Measurements from ENCODE around the gene CACNA1D.
"Not testable (repeated sequence)": the region's sequence is repeated elsewhere in the genome, so short reads cannot be mapped to it uniquely, and the experiment has no call there.

The CACNA1D gene

DNA sequence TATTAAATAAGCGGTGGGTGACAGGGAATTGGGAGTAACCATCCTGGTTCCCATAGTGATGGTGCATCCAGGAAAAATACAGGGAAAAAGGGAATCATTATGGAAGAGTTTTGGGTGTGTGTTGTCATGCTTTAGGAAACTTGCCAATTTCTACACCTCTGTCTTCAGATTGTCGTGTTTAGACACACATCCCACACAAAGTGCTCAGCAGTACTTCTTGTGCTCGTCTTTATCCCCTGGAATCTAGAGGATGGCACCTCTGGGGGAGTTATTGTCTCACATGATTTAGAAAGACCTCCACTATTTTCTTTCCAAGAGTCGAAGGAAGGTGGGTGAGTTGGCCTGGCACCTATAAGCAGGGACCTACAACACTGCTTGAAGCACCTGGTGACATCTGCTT, 35.8 kb downstream of the CACNA1D start:
- no peak for DNase-seq

DNA sequence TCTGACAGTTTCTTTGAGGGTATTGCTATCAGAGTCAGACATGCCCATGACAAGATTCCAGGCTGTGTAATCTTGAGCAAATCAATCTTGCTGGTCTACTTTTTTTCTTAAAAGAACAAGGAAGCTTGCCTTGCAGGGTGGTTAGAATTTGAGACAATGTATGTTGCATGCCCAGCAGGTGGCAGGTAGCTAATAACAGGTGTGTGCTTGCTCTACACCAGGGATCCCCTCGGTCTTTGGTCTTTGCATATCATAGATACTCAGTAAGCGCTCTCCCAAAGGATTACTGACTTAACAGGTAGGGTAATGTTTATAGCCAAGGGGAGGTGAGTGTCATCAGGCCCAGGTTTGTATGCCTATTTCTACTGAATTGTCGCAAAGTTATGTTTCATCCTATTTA, 37.3 kb downstream of the CACNA1D start:
- no peak for DNase-seq

DNA sequence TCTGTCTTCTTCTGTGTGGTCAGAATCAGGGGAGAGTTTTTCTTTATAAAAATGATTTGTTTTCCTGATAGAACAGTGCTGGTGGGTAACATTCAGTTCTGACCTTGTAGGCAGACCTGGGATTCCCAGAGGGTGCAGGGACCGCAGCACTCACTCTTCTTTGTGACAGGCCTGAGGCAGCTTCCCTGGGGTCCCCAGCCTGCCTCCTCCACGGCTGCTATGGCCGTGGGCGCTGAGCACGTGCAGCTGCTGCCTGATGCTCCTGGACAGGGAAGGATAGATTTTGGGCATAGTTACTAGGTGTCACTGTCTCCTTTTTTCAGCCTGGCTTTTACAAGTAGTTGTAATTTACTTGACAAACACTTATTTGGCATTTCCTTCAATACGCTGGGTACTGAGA, 39.1 kb downstream of the CACNA1D start:
- DNase-seq = no peak

DNA sequence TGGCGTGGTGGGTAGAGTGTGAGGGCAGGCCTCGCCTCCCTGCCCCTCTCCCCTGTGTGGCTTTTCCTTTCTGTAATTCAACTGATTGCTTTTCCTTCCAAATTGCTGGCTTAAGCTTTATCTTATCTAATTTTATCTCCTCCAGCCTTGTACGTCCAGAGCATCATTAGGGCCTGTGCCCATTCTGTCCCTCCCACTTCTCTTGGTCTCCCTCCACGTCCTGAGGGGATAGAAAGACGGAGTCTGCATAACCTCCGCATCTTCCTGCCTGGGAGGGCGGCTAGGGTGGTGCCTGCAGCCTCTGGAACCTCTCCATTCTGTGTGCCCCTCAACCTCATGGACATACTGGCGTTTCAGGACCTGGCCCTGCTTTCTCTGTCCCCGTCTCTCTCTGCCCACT, 39.8 kb downstream of the CACNA1D start:
- no peak for DNase-seq

DNA sequence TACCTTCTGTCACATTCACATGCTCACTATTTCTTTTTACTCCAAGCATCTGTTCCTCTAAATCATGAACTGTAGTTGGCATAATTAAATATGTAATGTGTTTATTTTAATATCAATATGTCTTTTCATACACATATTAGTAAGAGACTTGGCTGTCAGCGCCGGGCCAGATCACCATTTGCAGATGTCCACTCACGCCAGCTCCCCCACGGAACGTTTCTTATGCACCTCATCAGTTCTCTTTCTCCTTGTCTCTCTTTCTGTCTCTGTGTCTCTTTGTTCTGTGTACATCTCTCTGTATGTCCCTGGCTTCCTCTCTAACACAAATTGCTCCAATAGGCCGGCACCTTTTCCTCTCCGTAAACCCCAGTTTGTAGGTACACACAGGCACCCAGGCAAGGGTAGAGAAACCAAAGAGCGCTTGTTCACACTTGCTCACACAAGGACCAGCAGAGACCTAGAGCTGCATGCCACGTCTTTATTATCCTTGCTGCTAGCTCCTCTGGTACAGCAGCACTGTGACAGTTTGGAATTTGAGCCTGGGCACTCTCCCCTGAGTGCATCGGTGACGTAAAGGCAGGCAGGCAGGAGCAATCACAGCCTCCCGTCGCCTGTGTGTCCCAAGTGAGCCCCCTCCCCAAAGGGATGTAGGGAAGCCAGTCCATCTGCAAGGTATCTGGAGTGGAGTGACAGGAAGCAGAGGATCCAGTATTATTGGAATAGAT, 40.4 kb downstream of the CACNA1D start:
- peak; percentile 26 for DNase-seq

DNA sequence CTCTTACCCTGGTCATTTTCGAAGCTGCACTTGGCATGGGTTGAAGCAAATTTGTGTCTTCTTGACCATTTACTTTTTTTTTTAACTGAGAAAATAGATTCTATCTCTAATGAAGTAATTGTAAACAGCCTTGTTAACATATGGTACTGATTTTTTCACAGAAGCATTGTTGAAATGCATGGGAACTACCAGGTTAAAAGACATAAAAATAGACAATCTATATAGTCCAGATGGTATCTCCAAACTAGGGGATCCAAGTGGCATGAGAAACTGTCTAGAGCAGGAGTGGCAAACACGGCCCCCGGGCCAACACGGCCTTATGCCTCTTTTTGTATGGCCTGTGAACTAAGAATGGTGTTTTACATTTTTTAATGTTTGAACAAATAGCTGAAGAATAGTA, 41.9 kb downstream of the CACNA1D start:
- no peak for DNase-seq

DNA sequence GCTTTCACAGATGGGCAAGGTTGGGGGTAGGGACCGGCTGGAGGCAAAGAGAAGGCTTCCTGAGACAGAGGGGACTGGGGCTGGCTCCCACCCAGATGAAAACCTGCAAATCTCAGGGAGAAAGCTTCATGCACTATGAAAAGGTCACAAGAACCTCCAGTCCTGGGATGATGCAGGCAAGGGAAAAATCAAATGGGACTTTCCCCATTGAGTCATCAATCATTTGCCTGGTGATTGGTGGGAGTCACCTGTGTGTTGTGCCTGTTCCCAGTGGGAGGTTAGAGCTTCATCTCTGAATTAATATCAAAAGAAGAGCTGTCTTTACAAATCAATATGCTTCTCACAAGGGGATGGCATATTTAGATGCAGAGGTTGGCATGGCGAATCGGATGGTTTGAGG, 49.9 kb downstream of the CACNA1D start:
- no peak for DNase-seq

DNA sequence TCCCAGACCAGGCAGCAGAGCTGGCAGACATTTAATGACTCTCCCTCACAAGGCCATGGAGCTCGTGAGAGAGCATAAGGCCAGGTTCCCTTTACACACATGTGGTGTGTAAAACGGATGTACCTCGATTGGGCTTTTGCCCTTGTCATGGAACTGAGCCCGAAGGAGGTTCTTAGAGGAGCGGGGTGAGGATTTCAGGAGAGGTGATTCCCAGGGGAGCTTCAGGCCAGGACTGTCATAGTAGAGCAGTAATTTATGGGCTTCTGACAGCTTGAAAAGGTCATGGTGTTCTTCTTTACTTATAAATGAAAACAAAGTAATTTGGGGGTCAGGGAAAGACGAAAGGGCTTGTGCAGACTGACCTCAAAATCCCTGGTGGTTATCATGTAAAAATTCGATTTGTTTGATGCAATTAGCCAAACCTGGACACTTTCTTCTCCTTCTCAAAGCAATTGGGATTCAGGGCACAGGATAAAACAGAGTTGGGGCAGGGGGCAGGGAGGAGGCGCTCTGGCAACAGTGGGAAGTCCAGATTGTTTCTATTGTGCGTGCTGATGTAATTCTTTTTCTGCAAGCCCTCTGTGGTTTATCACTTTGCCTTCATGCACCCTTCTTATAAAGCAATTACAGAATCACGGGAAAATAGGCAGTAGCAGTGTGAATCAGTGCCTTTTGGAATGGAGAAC, 51.0 kb downstream of the CACNA1D start:
- DNase-seq = no peak

DNA sequence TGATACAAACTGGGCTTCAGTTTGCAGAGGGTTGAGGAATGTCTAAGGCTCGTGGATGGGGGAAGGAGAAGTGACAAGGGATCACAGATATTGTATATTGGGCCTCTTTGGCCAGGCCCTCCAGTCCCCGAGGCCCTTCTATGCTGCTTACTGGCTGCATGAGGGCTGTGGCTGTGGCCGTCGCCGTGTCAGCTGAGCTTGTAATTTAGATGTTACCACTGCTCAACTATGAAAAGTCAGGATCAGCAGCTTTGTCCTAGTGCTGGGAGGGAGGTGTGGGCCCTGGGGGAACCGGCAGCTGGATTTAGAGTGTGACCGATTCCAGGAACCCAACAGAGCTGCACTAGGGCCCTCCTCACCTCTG, 51.6 kb downstream of the CACNA1D start:
- no peak for DNase-seq

DNA sequence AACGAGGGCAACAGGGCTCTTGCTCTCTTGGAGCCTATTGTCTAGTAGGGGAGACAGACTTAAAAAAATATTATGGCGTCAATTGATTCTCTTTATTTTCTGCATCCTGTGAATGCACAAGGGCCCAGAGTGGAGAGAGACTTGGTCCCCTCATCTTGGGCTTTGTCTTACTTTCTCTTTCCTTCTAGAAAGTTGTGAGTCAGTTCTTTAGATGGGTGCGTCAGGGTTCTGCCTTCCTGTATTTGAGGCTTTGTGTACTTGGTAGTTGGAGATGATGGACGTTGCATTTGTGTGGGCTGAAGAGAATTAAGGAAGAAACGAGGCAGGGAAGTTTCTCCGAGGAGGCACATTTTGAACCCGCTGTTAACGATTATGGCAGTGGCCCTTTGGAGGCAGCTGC, 52.9 kb downstream of the CACNA1D start:
- no peak for DNase-seq

DNA sequence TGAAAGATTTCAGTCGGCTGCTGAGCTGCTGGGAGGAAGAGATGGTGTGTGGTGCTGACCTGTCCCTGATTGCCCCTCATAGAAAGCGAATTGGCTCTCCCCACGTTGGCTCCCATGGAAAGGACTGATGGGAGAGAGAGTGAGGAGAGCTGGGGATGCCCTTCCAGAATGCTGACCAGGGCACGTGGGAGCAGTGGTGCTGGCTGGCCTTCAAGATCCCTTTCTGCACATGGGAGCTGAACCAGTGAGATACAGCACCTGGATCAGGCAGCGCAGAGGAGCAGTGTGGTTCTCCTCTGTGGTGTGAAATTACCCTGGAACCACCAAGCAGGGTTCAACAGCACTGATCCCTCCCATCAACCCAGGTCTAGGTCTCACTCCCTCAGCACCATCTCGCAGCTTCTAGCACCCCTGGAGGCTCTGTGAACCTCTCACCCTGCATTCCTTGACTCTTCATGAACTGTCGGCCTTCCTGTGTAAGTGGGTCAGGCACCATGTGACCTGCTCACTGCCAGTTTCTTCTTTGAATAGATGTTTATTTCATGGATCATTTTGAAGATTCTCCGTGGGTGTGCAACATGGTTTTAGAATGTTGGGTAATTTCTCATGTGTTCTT, 55.7 kb downstream of the CACNA1D start:
- no peak for DNase-seq

DNA sequence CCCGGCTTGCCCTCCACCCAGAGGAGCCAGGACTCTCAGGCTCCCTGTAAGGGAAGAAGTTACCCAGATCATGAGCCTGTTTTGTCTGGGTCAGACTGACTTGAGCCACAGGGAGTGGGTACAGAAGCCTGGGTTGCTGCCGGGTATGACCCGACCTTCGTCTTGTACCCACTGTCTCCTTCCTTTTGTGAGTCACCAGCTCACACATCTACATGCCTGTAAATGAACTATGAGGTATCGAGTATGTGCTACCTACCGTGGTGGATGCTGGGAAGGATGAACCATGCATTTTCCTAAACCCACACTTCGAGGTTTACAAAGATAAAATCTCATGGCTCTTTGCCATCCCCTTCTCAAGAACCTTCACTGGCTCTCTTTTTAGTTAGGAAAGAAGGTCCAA, 56.9 kb downstream of the CACNA1D start:
- DNase-seq = no peak

DNA sequence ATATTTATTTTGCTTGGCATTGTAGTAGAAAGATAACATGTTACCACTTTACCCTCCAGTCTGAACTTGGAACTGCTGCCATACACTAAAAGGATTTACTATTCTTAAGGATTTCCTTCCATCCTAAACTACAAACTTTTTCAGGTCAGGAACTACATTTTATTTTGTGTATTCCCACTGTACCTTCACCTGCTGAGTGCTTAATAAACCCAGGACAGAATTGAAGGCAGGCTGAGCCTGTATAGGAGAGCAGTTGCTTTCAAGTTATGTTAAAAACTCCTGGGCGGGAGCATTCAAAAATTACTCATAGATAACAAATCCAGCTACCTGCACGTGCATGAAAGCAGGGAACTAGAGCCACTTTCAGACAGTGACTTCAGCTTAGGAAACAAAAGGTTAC, 58.3 kb downstream of the CACNA1D start:
- DNase-seq = no peak

DNA sequence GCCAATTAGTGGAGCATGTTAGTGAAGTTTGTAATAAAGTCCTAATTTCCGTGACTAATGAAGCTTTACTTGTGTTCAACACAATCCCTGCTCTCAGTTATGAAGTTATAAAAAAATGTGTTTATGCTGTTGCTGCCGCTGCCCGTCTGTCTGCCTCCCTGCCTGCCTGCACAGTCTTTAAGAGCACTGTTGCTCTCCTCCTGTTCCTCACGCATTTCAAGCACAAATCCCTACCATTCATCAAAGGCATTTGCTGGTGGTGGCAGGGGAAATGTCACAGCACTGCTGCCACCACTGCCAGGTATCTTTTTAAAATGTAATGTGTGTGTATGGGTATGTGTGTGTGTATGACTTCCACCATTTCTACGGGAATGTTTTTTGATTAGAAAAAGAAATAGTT, 58.8 kb downstream of the CACNA1D start:
- no peak for DNase-seq

DNA sequence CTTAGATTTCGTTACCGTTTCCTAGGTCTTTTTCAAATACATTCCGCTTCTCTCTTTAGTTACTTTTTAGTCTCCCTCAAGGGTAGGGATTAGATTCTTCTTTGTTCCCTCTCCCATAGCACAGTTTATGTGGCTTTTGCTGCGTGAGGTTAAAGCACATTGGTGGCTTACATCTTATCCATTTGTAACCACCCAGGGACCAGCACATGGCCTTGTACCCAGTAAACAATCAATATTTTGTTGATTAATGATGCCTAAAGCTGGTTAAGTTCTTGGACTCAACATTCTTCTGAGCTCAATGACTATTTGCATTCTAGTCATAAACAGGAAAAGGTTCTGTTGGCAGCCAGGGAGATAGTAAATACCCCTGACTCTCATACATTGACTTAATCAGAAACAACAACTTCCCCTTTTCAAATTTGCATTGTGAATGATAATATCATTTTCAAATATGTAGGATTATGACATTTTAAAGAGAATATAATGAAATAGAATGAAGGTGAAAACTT, 60.2 kb downstream of the CACNA1D start:
- no peak for DNase-seq

DNA sequence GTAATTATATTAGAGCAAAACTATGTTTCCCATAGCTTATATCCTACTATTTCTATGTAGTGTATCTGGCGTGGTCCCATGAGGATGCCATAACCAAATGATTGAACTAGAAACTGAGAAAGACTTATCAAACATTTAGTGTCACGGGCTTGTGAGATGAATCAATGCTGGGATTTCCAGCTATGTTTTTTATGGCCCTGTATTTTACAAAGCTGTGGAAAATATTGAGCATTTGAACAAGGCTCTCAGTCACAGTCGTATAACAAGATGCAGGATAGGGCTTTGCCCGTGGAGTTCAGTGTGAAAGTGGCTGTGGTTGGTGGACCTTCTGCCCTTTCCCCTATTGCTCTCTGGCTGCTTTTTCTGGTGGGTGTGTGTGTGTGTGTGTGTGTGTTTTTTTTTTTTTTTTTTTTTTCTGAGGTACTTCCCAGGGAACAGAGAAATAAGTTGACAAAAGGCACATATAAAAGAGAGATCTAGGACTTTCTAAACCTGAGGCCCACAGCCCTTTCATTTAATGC, 60.7 kb downstream of the CACNA1D start:
- no peak for DNase-seq

DNA sequence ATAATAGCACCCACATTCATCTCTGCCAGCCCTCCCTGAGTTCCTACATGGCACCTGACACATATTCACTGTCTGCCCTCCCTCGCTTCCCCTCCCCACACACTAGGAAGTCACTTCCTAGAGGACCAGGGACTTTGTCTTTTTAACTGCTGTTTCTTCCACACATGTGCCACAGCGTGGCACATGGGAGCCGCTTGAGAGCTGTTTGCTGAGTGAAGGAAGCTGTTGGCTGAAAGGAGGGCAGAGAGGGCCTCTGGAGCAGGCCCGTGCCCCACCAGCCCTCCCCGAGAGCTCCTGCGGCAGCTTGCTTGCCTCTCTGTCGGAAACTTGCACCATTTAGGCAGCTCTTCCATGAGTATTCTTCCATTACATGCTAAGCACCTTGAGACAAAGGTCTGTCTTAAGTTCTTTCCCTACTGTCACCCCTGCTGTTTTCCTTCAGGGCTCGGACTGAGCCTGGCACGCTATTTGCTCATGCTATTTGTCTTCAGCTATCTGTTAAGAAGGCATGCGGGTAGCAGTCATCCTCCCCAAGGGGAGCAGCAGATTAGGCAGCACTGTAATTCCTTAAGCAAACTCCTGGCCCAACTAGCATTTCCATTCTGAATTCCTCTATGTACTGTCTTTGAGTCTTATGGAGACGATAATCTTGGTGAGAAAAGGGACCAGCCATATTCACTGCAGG, 72.2 kb downstream of the CACNA1D start:
- DNase-seq = no peak

DNA sequence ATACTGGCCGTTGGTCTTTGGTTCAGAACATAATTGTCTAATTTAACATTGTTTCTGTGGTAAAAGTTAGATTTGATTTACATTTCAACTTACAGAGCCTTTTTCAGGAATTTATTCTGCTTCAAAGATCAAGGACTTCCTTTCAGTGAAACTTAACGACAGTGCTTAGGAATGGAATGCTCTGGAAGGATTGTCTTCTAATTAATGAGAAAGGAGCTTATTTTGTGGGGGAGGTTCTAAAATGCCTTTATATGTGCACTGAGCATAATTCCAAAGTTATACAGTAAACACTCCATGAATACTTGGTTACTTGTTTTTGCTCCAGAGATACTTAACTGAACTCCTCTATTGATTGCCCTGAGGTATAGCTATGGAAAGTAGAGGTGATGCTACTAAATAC, 75.7 kb downstream of the CACNA1D start:
- no peak for DNase-seq

DNA sequence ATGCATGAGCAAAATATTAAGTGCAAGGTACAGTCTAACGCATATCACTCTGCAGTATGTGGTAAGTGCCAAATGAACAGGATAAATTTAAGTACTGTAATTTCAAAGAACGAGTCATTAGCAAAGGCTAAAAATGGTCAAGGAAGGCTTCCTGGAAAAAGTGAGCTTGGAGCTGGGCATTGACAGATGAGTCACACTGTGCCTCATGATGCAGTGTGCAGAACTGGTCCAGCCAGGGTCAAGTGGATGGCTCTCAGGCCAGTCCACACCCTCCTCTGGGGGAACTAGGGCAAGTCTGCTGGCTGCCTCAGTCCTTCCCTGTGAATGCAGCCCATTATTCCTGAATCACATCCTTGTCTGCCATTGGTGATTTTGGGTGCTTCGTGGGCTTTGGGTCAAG, 76.3 kb downstream of the CACNA1D start:
- DNase-seq = no peak

DNA sequence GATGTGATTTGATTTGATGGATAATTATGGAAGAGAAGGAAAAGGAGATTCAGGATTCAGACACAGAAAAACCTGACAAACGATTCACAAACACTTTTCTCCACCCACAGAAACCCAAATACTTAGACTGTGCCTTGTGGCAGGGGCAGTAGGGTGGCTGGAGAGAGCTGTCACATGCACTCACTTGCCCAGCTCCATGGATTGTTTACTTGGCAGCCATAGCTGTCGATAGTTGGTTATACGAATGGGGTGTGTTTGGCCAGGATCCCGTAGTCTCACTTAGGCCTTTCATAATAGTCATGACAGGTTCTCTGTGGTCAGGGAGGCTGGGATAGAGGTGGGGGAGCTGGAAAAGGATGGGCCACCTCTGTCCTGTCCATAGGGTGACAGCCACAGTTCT, 76.9 kb downstream of the CACNA1D start:
- DNase-seq = no peak

DNA sequence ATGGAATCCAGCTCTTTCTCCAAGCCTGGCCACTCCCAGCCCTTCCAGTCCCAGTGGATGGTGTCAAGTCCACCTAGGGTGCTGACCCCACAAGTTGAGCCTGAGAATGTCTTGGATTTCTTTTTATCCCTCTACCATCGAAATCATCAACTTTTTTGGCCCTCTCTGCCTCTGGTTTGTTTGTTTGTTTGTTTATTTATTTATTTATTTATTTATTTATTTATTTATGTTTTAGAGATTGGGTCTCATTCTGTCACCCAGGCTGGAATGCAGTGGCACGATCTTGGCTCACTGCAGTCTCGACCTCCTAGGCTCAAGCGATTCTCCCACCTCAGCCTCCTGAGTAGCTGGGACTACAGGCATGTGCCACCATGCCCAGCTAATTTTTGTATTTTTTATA, 77.8 kb downstream of the CACNA1D start:
- DNase-seq = not testable (repeated sequence)

DNA sequence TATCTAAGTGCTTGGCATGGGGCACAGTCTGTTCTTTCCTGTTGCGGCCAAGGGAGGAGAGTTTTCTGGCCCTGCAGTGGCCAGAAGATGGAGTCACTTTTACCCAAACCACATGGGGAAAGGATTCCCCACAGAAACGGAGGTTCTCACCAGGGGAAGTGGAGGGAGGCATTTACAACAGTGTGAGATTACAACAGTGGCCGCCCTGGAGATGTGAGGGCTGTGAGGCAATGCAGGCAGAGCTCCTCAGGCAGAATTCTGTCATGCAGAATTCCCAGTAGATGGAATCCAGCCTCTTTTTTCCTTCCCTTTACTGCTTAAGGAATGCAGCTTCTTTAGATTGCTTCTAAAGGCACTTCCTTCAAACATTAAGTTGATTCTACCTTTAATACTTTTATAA, 83.1 kb downstream of the CACNA1D start:
- no peak for DNase-seq

DNA sequence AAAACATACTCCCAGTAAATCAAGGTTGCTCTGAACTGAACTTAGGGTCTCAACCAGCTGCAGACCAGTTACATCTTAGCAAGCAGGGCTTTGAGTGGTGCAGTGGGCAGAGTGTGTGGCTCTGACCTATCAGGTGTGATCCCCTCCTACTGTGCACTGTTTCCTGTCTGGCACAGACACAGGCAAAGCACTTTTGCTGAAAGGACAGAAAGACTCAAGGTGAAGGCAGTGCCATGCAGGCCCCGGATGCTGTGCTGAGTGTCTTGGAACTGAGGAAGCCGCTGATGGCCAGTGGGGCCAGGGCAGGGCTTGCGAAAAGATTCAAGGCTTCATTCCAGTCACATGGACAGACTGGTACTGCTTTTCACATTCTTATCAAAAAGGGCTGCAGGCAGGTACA, 85.2 kb downstream of the CACNA1D start:
- no peak for DNase-seq

DNA sequence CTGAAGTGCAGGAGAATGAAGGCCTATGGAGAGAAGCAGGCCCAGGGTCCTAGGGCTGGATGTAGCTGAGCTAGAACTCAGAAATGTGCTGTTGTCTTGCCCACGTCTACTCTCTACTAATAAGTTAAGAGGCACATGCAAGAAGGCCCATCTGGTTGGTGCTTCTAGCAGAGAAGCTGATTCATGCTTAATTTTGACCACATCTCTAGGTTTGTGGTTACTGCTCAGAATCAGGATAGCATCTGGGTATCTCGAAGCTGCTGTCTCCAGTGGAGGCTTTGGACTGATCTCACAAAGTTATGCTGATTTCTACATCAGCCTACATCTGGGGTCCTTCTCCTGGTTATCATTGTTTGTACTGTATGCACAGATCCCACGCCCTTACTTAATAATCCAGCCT, 87.3 kb downstream of the CACNA1D start:
- no peak for DNase-seq

Data from NCI-H1694 (cell line).